RWPE1 (cell line): ENCODE measurements around the gene C1orf21.

Experiments used
- CTCF ChIA-PET: fragments of 350-600 bp; sonication (Branson Sonifier 250); formaldehyde crosslinking; extraction: SDS; loops from one replicate; lab custom pipeline; 2021; lab: Yijun Ruan, JAX
- POLR2A ChIA-PET: fragments of 400-600 bp; formaldehyde crosslinking; extraction: SDS; loops from one replicate; lab custom pipeline; 2020; ENCODE audit warnings: antibody characterized with exemption; ENCODE audit not compliant: low non-redundant PET; lab: Yijun Ruan, JAX
- DNase-seq: peaks from one replicate; pipeline ENCODE4 v3.0.0; 2012; ENCODE audit warnings: low spot score
- H3K27ac ChIP-seq: fragments of 450-650 bp; 2 replicates; pipeline ENCODE4 v1.5.1; 2017
- TF ChIP-seq, protein P1 (sequence below): fragments of 450-650 bp; conservative IDR thresholded peaks from 2 replicates; pipeline ENCODE4 v1.5.1; 2017; ENCODE audit warnings: low read depth, mild to moderate bottlenecking

Gene C1orf21

DNA sequence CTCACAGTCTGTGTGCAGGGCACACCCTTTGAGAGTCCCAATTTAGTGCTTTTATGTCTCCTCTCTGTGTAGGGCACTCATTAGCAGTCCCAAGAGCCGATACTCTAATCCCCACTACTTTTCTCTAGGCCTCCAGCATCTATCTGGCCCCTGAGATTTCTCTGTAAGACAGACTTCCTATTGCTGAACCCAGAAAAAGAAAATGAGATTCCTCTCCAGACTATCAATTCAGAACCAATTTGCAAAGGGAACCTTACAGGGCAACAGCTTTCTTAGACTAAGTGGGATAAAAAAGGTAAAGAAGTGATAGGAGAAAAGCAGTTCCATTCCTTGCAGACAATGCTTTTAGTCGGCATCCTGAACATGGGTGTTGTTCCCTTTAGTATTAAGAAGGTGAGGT, 195.6 kb downstream of the C1orf21 start:
- no peak overlapping the region for H3K27ac ChIP-seq
- DNase-seq, result no peak
- POLR2A ChIA-PET, result no interaction called here
- TF ChIP-seq, protein P1, sequence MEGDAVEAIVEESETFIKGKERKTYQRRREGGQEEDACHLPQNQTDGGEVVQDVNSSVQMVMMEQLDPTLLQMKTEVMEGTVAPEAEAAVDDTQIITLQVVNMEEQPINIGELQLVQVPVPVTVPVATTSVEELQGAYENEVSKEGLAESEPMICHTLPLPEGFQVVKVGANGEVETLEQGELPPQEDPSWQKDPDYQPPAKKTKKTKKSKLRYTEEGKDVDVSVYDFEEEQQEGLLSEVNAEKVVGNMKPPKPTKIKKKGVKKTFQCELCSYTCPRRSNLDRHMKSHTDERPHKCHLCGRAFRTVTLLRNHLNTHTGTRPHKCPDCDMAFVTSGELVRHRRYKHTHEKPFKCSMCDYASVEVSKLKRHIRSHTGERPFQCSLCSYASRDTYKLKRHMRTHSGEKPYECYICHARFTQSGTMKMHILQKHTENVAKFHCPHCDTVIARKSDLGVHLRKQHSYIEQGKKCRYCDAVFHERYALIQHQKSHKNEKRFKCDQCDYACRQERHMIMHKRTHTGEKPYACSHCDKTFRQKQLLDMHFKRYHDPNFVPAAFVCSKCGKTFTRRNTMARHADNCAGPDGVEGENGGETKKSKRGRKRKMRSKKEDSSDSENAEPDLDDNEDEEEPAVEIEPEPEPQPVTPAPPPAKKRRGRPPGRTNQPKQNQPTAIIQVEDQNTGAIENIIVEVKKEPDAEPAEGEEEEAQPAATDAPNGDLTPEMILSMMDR, result no peak
- CTCF ChIA-PET, result no interaction called here

DNA sequence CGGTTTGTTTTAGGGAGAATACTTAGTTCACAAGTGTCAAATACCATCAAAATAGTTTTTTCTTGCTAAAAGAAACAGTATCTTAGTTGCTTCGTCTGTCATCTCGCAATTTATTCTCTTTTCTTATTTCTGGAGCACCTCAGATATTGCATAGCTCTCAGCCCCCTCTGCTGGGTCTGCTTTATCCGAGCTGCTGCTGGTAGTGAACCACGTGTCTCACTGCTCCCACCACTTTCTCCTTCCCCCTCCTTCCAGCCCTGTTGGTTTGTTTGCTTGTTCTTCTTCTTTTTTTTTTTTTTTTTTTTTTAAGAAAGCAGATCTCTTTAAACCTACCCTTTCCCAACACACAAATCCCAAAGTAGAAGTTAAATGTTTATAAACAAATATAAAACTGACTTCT, 197.0 kb downstream of the C1orf21 start:
- no peak for DNase-seq
- ChIA-PET POLR2A (no interaction called here), CTCF (no interaction called here)
- no peak overlapping the region for H3K27ac ChIP-seq
- TF ChIP-seq, protein P1, result no peak

DNA sequence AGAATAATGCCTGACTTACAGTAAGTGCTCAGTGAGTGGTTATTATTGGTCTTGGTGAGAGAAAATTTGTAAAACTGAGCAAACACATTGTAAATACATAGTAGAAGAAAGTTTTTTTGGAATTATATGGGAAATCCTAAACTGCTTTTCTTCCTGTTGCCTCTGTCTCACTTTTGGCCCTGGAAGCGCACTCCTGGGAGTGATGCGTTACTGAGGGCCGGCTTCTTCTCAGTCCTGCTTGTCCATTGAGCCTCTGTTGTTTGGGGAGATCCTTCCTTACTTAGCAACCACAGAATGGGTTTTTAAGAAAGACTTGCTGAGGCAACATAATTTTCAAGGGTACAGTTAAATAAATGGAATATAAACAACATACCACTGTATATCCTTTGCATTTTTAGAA, 201.9 kb downstream of the C1orf21 start:
- no peak overlapping the region for H3K27ac ChIP-seq
- POLR2A ChIA-PET, result no interaction called here
- TF ChIP-seq, protein P1, result no peak
- CTCF ChIA-PET, result no interaction called here
- DNase-seq, result no peak

DNA sequence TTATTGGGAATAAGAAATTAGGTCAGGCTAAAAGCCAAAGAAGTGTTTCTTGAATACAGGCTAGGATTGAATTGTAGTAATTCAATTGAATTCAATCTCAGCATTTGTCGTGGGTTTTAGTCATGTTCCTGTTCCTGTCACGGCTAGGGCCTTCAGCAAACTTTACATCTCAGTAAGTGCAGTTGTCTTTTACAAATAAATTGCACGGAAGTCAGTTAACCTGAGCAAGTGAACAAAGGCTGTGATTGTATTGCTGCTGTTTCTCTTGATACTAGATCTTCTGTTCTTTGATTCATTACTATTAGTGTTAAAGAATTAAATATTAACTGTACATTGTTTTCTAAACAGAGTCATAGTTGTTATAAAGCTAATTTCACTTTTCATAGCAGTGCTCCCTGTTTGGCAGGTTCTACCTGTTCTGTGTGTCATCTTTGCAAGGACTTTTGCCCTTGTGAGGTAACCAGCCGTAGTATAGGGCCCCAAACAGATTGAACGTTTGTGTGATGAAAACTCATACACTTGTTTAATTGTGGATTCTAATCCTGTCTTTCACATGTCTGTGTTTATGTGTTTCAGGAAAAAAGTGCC, 203.4 kb downstream of the C1orf21 start:
- H3K27ac ChIP-seq, result no peak overlapping the region
- TF ChIP-seq, protein P1, result no peak
- peak; percentile 21 for DNase-seq
- CTCF ChIA-PET, result no interaction called here
- POLR2A ChIA-PET, result no interaction called here

DNA sequence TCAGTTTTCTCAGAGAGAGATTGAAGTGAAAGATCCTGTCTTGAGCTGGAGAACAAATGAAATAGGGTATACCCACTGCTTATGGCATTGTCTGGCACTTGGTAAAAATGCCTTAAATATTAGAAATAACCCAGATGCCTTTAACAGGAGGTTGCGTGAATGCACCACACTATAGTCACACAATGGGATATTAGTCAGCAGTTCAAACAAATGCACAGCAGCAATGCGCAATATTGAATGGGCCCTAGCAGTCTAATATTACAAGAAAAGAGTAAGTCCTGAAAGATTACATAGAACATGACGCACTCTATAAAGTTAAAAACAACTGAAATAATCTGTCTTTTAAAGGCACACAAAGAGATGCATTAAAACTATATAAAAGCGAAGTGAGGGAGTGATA, 206.8 kb downstream of the C1orf21 start:
- ChIA-PET POLR2A (interaction anchor here (0.5 kb wide), 1 partner anchor 212 kb away, joined by 4 read pairs; no protein-coding TSS in a partner anchor), CTCF (no interaction called here)
- no peak overlapping the region for H3K27ac ChIP-seq
- no peak for DNase-seq
- TF ChIP-seq, protein P1, result no peak

DNA sequence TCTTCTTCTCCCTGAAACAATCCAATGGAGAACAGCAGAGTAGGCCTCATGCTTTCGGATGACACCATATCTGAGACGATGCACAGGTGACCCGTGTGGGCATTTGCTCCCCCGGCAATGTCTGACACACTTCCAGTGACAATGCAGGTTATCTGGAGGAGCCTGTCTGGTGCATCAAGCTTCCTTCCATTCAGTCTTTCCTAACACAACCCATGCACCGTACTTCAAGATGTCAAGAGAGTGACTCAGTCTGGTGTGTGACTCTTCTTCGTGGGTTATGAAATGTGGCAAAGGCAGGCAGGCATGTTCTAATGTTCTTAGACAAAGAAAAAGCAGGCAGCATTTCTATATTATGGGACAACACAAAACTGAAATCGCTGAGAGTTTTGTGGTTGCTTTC, 208.8 kb downstream of the C1orf21 start:
- POLR2A ChIA-PET, result no interaction called here
- no peak overlapping the region for H3K27ac ChIP-seq
- CTCF ChIA-PET, result no interaction called here
- peak; percentile 17 for DNase-seq
- TF ChIP-seq, protein P1, result no peak
